ENCODE measurements around the gene GLP2R. TPM values are rescaled to one million over a fixed set of nuclear protein-coding genes. Genes with fewer than 3 reads are reported as not detected.

GLP2R gene
- total RNA-seq, 1 experiment from 2014 or later, result not detected

DNA sequence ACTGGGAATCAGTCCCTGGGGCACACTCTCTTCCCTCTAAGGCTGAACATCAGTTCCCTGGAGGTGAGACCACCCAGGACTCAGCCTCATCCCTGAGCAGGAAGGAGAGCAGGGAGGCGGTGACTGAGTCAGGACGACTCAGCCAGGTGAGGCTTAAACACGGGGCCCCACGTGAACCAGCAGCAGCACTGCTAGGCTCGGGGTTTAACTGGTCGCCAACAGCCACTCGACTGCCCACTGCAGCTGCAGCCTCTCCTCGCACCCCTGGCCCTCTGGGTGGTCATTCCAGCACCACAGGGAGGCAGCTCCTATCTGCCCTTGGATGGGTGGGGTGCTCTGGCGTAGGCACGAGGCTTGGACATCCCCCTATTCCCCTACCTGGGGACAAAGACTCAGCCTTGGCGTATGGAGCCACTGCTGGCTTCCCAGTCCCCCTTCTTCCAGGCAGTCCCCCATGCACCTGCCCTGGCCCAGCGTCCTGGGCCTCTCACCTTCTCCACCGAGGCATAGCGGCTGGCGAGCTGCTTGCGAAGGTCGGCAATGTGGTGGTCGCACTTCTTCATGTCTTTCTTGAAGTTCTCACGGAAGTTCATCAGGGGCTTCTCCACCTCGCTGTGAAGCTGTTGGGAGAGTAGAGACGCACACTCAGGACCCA is 100.6 kb downstream of the GLP2R start (continued):
- TF ChIP-seq, protein P1, sequence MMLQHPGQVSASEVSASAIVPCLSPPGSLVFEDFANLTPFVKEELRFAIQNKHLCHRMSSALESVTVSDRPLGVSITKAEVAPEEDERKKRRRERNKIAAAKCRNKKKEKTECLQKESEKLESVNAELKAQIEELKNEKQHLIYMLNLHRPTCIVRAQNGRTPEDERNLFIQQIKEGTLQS (CRISPR knock-in tag; conservative IDR thresholded peaks at IDR 0.05), result no peak
- TF ChIP-seq ATF1 (CRISPR knock-in tag; IDR thresholded peaks at IDR 0.05), result no peak
- no peak for TF ChIP-seq NR3C1 (CRISPR knock-in tag; conservative IDR thresholded peaks at IDR 0.05; ENCODE audit: low read depth)
- TF ChIP-seq ZBTB21 (CRISPR knock-in tag; IDR thresholded peaks at IDR 0.05; ENCODE audit: borderline replicate concordance), result no peak
- TF ChIP-seq, protein P2, sequence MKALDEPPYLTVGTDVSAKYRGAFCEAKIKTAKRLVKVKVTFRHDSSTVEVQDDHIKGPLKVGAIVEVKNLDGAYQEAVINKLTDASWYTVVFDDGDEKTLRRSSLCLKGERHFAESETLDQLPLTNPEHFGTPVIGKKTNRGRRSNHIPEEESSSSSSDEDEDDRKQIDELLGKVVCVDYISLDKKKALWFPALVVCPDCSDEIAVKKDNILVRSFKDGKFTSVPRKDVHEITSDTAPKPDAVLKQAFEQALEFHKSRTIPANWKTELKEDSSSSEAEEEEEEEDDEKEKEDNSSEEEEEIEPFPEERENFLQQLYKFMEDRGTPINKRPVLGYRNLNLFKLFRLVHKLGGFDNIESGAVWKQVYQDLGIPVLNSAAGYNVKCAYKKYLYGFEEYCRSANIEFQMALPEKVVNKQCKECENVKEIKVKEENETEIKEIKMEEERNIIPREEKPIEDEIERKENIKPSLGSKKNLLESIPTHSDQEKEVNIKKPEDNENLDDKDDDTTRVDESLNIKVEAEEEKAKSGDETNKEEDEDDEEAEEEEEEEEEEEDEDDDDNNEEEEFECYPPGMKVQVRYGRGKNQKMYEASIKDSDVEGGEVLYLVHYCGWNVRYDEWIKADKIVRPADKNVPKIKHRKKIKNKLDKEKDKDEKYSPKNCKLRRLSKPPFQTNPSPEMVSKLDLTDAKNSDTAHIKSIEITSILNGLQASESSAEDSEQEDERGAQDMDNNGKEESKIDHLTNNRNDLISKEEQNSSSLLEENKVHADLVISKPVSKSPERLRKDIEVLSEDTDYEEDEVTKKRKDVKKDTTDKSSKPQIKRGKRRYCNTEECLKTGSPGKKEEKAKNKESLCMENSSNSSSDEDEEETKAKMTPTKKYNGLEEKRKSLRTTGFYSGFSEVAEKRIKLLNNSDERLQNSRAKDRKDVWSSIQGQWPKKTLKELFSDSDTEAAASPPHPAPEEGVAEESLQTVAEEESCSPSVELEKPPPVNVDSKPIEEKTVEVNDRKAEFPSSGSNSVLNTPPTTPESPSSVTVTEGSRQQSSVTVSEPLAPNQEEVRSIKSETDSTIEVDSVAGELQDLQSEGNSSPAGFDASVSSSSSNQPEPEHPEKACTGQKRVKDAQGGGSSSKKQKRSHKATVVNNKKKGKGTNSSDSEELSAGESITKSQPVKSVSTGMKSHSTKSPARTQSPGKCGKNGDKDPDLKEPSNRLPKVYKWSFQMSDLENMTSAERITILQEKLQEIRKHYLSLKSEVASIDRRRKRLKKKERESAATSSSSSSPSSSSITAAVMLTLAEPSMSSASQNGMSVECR (CRISPR knock-in tag; IDR thresholded peaks at IDR 0.05; ENCODE audit: borderline replicate concordance), result no peak
- no peak for TF ChIP-seq ZNF121 (CRISPR knock-in tag; IDR thresholded peaks at IDR 0.05)
- TF ChIP-seq, protein P3, sequence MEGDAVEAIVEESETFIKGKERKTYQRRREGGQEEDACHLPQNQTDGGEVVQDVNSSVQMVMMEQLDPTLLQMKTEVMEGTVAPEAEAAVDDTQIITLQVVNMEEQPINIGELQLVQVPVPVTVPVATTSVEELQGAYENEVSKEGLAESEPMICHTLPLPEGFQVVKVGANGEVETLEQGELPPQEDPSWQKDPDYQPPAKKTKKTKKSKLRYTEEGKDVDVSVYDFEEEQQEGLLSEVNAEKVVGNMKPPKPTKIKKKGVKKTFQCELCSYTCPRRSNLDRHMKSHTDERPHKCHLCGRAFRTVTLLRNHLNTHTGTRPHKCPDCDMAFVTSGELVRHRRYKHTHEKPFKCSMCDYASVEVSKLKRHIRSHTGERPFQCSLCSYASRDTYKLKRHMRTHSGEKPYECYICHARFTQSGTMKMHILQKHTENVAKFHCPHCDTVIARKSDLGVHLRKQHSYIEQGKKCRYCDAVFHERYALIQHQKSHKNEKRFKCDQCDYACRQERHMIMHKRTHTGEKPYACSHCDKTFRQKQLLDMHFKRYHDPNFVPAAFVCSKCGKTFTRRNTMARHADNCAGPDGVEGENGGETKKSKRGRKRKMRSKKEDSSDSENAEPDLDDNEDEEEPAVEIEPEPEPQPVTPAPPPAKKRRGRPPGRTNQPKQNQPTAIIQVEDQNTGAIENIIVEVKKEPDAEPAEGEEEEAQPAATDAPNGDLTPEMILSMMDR (IDR thresholded peaks at IDR 0.05), result no peak

DNA sequence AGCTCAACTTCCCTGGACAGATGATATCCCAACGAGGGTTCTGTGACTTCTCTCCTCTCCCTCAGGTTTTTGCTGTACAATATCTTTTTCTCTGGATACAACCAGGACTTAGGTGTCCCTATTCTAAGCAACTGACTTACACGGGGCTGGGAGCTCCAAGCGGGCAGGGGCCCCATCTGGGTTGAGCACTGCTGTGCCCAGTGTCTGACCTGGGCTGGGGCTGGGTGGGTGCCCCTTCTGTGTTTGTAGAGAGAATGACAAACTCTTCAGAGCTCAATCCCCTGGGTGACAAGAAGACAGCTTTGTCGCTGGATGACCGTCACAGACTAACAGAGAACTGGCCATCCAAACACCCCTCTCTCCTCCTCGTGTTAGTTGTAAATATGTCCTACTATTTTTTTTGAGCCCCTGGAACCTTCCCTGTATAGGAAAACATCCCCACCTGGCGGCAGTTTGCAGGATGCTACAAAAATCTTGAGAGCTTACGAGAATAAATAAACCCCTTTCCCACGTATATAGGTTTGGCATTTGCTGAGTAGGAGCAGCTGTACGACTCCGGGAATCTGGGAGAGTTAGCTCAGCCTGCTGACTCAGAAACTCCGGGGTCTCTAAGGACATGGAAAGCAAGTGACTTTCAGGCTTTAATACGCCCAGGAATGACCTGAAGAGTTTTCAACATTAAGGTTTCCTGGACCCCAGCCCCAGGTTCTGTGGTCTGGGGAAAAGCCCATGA is 103.0 kb downstream of the GLP2R start:
- H3K36me3 Mint-ChIP-seq, result no peaks in the 10 kb centered on the region
- H3K9me3 Mint-ChIP-seq, result no peaks in the 10 kb centered on the region
- ChIA-PET POLR2A (no interaction called here), CTCF (interaction anchor here (0.6 to 8.2 kb wide), 35 partner anchors 8 to 686 kb away, joined by 3 to 112 read pairs (median 4); partner anchors contain the start of genes GLP2R and RCVRN)
- H3K4me3 Mint-ChIP-seq, result no peak overlapping the region
- H3K4me1 Mint-ChIP-seq, result 0 out of 2 replicates have a peak, but pooled peaks cover 8% of the 10 kb centered on the region
- TF ChIP-seq, protein P4, sequence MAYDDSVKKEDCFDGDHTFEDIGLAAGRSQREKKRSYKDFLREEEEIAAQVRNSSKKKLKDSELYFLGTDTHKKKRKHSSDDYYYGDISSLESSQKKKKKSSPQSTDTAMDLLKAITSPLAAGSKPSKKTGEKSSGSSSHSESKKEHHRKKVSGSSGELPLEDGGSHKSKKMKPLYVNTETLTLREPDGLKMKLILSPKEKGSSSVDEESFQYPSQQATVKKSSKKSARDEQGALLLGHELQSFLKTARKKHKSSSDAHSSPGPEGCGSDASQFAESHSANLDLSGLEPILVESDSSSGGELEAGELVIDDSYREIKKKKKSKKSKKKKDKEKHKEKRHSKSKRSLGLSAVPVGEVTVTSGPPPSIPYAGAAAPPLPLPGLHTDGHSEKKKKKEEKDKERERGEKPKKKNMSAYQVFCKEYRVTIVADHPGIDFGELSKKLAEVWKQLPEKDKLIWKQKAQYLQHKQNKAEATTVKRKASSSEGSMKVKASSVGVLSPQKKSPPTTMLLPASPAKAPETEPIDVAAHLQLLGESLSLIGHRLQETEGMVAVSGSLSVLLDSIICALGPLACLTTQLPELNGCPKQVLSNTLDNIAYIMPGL (CRISPR knock-in tag; IDR thresholded peaks at IDR 0.05), result no peak
- TF ChIP-seq, protein P3 (IDR thresholded peaks at IDR 0.05), result peak; percentile 32; the same call in 1 of the 2 replicates
- DNase-seq (ENCODE audit: low spot score), result peak; percentile 72
- peak overlapping the region; percentile 64; the same call in 1 of the 2 replicates for H3K27ac Mint-ChIP-seq
- no peaks in the 10 kb centered on the region for H3K27me3 Mint-ChIP-seq (ENCODE audit: low read depth)
- peak; percentile 66 for ATAC-seq

DNA sequence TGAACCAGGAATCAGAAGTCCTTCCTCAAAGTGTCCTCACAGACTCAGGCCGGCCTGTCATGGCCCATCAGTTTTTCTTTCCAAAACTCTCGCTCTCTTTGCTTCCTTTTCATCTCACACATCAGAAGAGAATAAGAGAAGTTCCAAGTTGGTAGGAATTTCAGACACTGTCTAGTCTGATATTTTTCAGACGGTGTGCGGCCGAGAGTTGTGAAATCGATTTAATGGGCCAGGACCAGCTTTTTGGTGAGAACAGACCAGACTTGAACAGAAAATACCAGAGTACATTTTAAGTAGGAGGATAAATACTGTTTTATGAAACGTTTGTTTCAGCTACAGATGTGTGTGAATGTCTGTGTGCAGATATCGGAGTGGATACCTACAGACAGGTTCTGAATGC is 104.1 kb downstream of the GLP2R start:
- Mint-ChIP-seq H3K27ac (no peak overlapping the region), H3K36me3 (no peaks in the 10 kb centered on the region), H3K4me3 (no peak overlapping the region), H3K4me1 (0 out of 2 replicates have a peak, but pooled peaks cover 8% of the 10 kb centered on the region), H3K27me3 (ENCODE audit: low read depth) (no peaks in the 10 kb centered on the region), H3K9me3 (no peaks in the 10 kb centered on the region)
- ChIA-PET POLR2A (no interaction called here), CTCF (interaction anchor here (1.0 to 8.2 kb wide), 4 partner anchors 15 to 297 kb away, joined by 3 to 112 read pairs (median 7); no protein-coding TSS in a partner anchor)
- ATAC-seq, result no peak
- no peak for DNase-seq (ENCODE audit: low spot score)
- TF ChIP-seq, protein P5, sequence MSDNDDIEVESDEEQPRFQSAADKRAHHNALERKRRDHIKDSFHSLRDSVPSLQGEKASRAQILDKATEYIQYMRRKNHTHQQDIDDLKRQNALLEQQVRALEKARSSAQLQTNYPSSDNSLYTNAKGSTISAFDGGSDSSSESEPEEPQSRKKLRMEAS (CRISPR knock-in tag; IDR thresholded peaks at IDR 0.05), result no peak
- TF ChIP-seq, protein P2 (CRISPR knock-in tag; IDR thresholded peaks at IDR 0.05; ENCODE audit: borderline replicate concordance), result no peak
- TF ChIP-seq CBFB (CRISPR knock-in tag; IDR thresholded peaks at IDR 0.05; ENCODE audit: low read depth), result no peak
- TF ChIP-seq, protein P6, sequence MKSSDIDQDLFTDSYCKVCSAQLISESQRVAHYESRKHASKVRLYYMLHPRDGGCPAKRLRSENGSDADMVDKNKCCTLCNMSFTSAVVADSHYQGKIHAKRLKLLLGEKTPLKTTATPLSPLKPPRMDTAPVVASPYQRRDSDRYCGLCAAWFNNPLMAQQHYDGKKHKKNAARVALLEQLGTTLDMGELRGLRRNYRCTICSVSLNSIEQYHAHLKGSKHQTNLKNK (CRISPR knock-in tag; IDR thresholded peaks at IDR 0.05), result no peak
